ENCODE data around the gene ZFP36L1.

The ZFP36L1 gene

GRCh38 chr14:68794851-68795596 is 2.2 kb upstream of the ZFP36L1 start:
- peak in 2 of 3 experiments; percentile 31 to 53 for DNase-seq

- peak in 2 of 3 experiments; percentile 36 to 53 for DNase-seq
These were observed 1.4 kb upstream of the ZFP36L1 start for GRCh38 chr14:68794130-68794850.

- no peak for DNase-seq
These were observed 865 bp upstream of the ZFP36L1 start for GRCh38 chr14:68793734-68794129.

GRCh38 chr14:68792678-68792978 is 239 bp downstream of the ZFP36L1 start:
- no peak for DNase-seq

GRCh38 chr14:68791902-68792677 is 777 bp downstream of the ZFP36L1 start:
- peak in 1 of 3 experiments; percentile 49 for DNase-seq

- DNase-seq: peak in 1 of 3 experiments; percentile 68
These were observed 1.6 kb downstream of the ZFP36L1 start for GRCh38 chr14:68791078-68791901.

- DNase-seq: no peak
These were observed 2.2 kb downstream of the ZFP36L1 start for GRCh38 chr14:68790644-68791077.

GRCh38 chr14:68789821-68790643 is 2.8 kb downstream of the ZFP36L1 start:
- DNase-seq: no peak

- peak; percentile 48 to 83 (median 67) for DNase-seq
These were observed 3.7 kb downstream of the ZFP36L1 start for GRCh38 chr14:68788996-68789820.

GRCh38 chr14:68788275-68788995 is 4.4 kb downstream of the ZFP36L1 start:
- DNase-seq: no peak

GRCh38 chr14:68787092-68787992 is 5.5 kb downstream of the ZFP36L1 start:
- no peak for DNase-seq

- DNase-seq: no peak
These were observed 6.3 kb downstream of the ZFP36L1 start for GRCh38 chr14:68786491-68787091.

- no peak for DNase-seq
These were observed 7.1 kb downstream of the ZFP36L1 start for GRCh38 chr14:68785534-68786490.

- no peak for DNase-seq
These were observed 7.8 kb downstream of the ZFP36L1 start for GRCh38 chr14:68784978-68785533.

- no peak for DNase-seq
These were observed 8.5 kb downstream of the ZFP36L1 start for GRCh38 chr14:68784226-68784910.
